ENCODE measurements around the gene EPB41. TPM values are rescaled to one million over a fixed set of nuclear protein-coding genes. Genes with fewer than 3 reads are reported as not detected.

The EPB41 gene
- total and polyA plus RNA-seq, 9 of the 15 experiments (the other 6 are each of a cell fraction or from before 2014, with no cell fraction given): 3.7 to 213 (median 141) TPM

GRCh38 chr1:28914228-28915030 lies at the start of gene EPB41 (continued):
- TF ChIP-seq ZNF518B (CRISPR knock-in tag; IDR thresholded peaks at IDR 0.05) (no peak), MED1 (CRISPR knock-in tag; IDR thresholded peaks at IDR 0.05; ENCODE audit: borderline replicate concordance) (no peak), NELFE (IDR thresholded peaks at IDR 0.05; ENCODE audit: insufficient read depth, insufficient read length) (no peak), ILK (tag; IDR thresholded peaks at IDR 0.05; ENCODE audit: borderline replicate concordance, low read depth) (no peak), FOXJ2 (tag; IDR thresholded peaks at IDR 0.05) (no peak), HNRNPLL (IDR thresholded peaks at IDR 0.05; ENCODE audit: low read depth, low read length, poor library complexity, severe bottlenecking) (no peak), FOXK2 (conservative IDR thresholded peaks at IDR 0.05 in 1 of 2, IDR thresholded peaks at IDR 0.05 in 1 of 2; ENCODE audit: low read depth in 2 of 2) (peak; percentile 77 to 88), TCF15 (CRISPR knock-in tag; IDR thresholded peaks at IDR 0.05) (no peak), ELK3 (CRISPR knock-in tag; IDR thresholded peaks at IDR 0.05) (no peak), CSDE1 (IDR thresholded peaks at IDR 0.05) (no peak), RBM34 (IDR thresholded peaks at IDR 0.05; ENCODE audit: borderline replicate concordance, insufficient read depth, low read length) (no peak), HDAC3 (IDR thresholded peaks at IDR 0.05; ENCODE audit: borderline replicate concordance, partially characterized antibody) (no peak), HEY1 (CRISPR knock-in tag; IDR thresholded peaks at IDR 0.05; ENCODE audit: borderline replicate concordance) (no peak), FOS (IDR thresholded peaks at IDR 0.05; ENCODE audit: extremely low read depth, insufficient read length) (peak; percentile 72), ZNF41 (CRISPR knock-in tag; conservative IDR thresholded peaks at IDR 0.05) (no peak), ZNF311 (CRISPR knock-in tag; IDR thresholded peaks at IDR 0.05) (no peak), ZNF253 (CRISPR knock-in tag; conservative IDR thresholded peaks at IDR 0.05) (no peak), NFXL1 (CRISPR knock-in tag; IDR thresholded peaks at IDR 0.05) (no peak), RB1 (IDR thresholded peaks at IDR 0.05; ENCODE audit: low read depth) (peak; percentile 90; the same call in 1 of the 2 replicates), ZNF507 (tag; conservative IDR thresholded peaks at IDR 0.05) (no peak), MCM5 (IDR thresholded peaks at IDR 0.05; ENCODE audit: low read depth) (no peak), SP1 (CRISPR knock-in tag; IDR thresholded peaks at IDR 0.05) (no peak; the same call in 1 of the 2 replicates), ZNF740 (CRISPR knock-in tag; IDR thresholded peaks at IDR 0.05) (no peak), ZNF740 (tag; IDR thresholded peaks at IDR 0.05) (no peak)
